H1 (cell line): ENCODE measurements around the gene CCDC180. TPM values are rescaled to one million over a fixed set of nuclear protein-coding genes. Genes with fewer than 3 reads are reported as not detected.

Source experiments
- CTCF ChIA-PET: fragments of 300-600 bp; sonication (Branson Sonifier 250); formaldehyde crosslinking; loops from one replicate; lab custom pipeline; 2021; ENCODE audit not compliant: partially characterized antibody; lab: Charles Lee
- POLR2A ChIA-PET: fragments of 300-600 bp; sonication (Branson Sonifier 250); formaldehyde crosslinking; loops from one replicate; lab custom pipeline; 2021; ENCODE audit warnings: inconsistent platforms; ENCODE audit not compliant: partially characterized antibody; lab: Charles Lee
- DNase-seq, 2 experiments: peaks; one replicate each; pipeline versions ENCODE4 v3.0.0 to v3.0.0-alpha.2; 2010 to 2022; ENCODE audit warnings: low spot score in 2 of 2, low read depth in 1 of 2, mixed read lengths in 1 of 2
- FAIRE-seq: peaks from 2 replicates; lab custom pipeline; 2011; peaks lifted over from hg19 to GRCh38; lab: Jason Lieb, UNC
- H2AFZ ChIP-seq: 2 replicates; pipeline ENCODE4 v1.8.1; 2012; ENCODE audit warnings: low read length, inconsistent platforms
- H2AK5ac ChIP-seq: 2 replicates; pipeline ENCODE4 v1.6.1; 2013; ENCODE audit warnings: low read depth, low read length
- H2BK120ac ChIP-seq: replicated peaks from 2 replicates; pipeline ENCODE3; 2013; ENCODE audit warnings: low read depth, low read length, inconsistent platforms
- H2BK12ac ChIP-seq: 2 replicates; pipeline ENCODE4 v1.6.1; 2013; ENCODE audit warnings: low read depth, low read length
- H2BK15ac ChIP-seq: 2 replicates; pipeline ENCODE4 v1.6.1; 2013; ENCODE audit warnings: low read length
- H2BK20ac ChIP-seq: 2 replicates; pipeline ENCODE4 v1.6.1; 2013; ENCODE audit warnings: low read length
- H2BK5ac ChIP-seq: 2 replicates; pipeline ENCODE4 v1.6.1; 2013; ENCODE audit warnings: low read depth, low read length
- H3K14ac ChIP-seq: 2 replicates; pipeline ENCODE4 v1.6.1; 2013; ENCODE audit warnings: inconsistent platforms; ENCODE audit not compliant: insufficient read length
- H3K18ac ChIP-seq: 2 replicates; pipeline ENCODE4 v1.6.1; 2013; ENCODE audit warnings: low read length; ENCODE audit errors: extremely low read depth
- H3K23ac ChIP-seq: 2 replicates; pipeline ENCODE4 v1.6.1; 2013; ENCODE audit warnings: inconsistent platforms; ENCODE audit not compliant: insufficient read length
- H3K23me2 ChIP-seq: 2 replicates; pipeline ENCODE4 v1.6.1; 2013; ENCODE audit warnings: low read depth, low read length
- H3K27ac ChIP-seq: 2 replicates; pipeline ENCODE4 v1.6.1; 2011; ENCODE audit warnings: low read depth, low read length, inconsistent platforms
- H3K27me3 ChIP-seq, 4 experiments: replicated peaks in 1 of 4; 1 replicate in 1 of 4; 2 replicates in 3 of 4; pipeline versions ENCODE4 v1.6.1 to v1.8.1; 2011 to 2013; ENCODE audit warnings: low read length in 3 of 4, mild to moderate bottlenecking in 3 of 4, inconsistent platforms in 2 of 4, mixed read lengths in 2 of 4, moderate library complexity in 1 of 4; ENCODE audit not compliant: control insufficient read depth in 3 of 4, insufficient read depth in 3 of 4; ENCODE audit errors: extremely low read depth in 1 of 4
- H3K36me3 ChIP-seq, 4 experiments: 2 replicates each; pipeline versions ENCODE4 v1.6.1 to v1.8.1; 2011 to 2013; ENCODE audit warnings: mild to moderate bottlenecking in 4 of 4, low read length in 3 of 4, moderate library complexity in 2 of 4, control low read depth in 1 of 4, inconsistent platforms in 1 of 4; ENCODE audit not compliant: insufficient read depth in 4 of 4, control insufficient read depth in 2 of 4
- H3K4ac ChIP-seq: replicated peaks from 2 replicates; pipeline ENCODE3; 2013; ENCODE audit warnings: low read length, low read depth, mixed read lengths, inconsistent platforms; ENCODE audit not compliant: insufficient read length
- H3K4me1 ChIP-seq, 4 experiments: replicated peaks in 1 of 4; 1 replicate in 1 of 4; 2 replicates in 3 of 4; pipeline versions ENCODE4 v1.6.1 to v1.8.1; 2011 to 2013; ENCODE audit warnings: low read length in 3 of 4, inconsistent platforms in 2 of 4, mixed read lengths in 1 of 4; ENCODE audit not compliant: insufficient read depth in 4 of 4, control insufficient read depth in 3 of 4
- H3K4me2 ChIP-seq, 2 experiments: 2 replicates each; pipeline versions ENCODE4 v1.6.1 to v1.8.1; 2011 to 2013; ENCODE audit warnings: low read depth in 2 of 2, low read length in 2 of 2, control low read depth in 1 of 2, inconsistent platforms in 1 of 2, mild to moderate bottlenecking in 1 of 2; ENCODE audit not compliant: insufficient read depth in 1 of 2
- H3K4me3 ChIP-seq, 4 experiments: fragments of 200-600, 300-600 bp in 1 of 4; sonication (generic), shearing (Covaris generic), sonication (Bioruptor Twin) in 1 of 4; 2 replicates each; pipeline versions ENCODE4 v1.5.1 to v1.8.1; 2011 to 2016; ENCODE audit warnings: low read length in 4 of 4, low read depth in 3 of 4, control low read depth in 2 of 4, inconsistent platforms in 2 of 4, mild to moderate bottlenecking in 2 of 4, mixed read lengths in 1 of 4, moderate library complexity in 1 of 4; ENCODE audit not compliant: insufficient read depth in 2 of 4; ENCODE audit errors: extremely low read depth in 1 of 4
- H3K56ac ChIP-seq: replicated peaks from 2 replicates; pipeline ENCODE3; 2013; ENCODE audit warnings: low read depth, mild to moderate bottlenecking, mixed read lengths, low read length, inconsistent platforms; ENCODE audit not compliant: insufficient read length
- H3K79me1 ChIP-seq: 2 replicates; pipeline ENCODE4 v1.6.1; 2013; ENCODE audit warnings: low read depth, low read length, control low read depth
- H3K79me2 ChIP-seq, 2 experiments: 2 replicates each; pipeline versions ENCODE4 v1.6.1 to v1.8.1; 2012 to 2013; ENCODE audit warnings: low read length in 2 of 2, mild to moderate bottlenecking in 2 of 2, inconsistent platforms in 1 of 2; ENCODE audit not compliant: insufficient read depth in 2 of 2, control insufficient read depth in 1 of 2
- H3K9ac ChIP-seq, 4 experiments: replicated peaks in 1 of 4; 1 replicate in 1 of 4; 2 replicates in 3 of 4; pipeline versions ENCODE4 v1.6.1 to v1.8.1; 2011 to 2013; ENCODE audit warnings: low read depth in 3 of 4, low read length in 3 of 4, control low read depth in 2 of 4, mild to moderate bottlenecking in 2 of 4, moderate library complexity in 2 of 4, inconsistent platforms in 1 of 4; ENCODE audit errors: extremely low read depth in 1 of 4
- H3K9me3 ChIP-seq, 2 experiments: 2 replicates each; pipeline versions ENCODE4 v1.6.1 to v1.8.1; 2012 to 2013; ENCODE audit warnings: mild to moderate bottlenecking in 2 of 2, moderate library complexity in 2 of 2, control low read depth in 1 of 2, inconsistent platforms in 1 of 2, low read depth in 1 of 2, low read length in 1 of 2, mixed read lengths in 1 of 2; ENCODE audit not compliant: insufficient read depth in 2 of 2
- H4K20me1 ChIP-seq, 2 experiments: replicated peaks in 1 of 2; 2 replicates each; pipeline versions ENCODE3 to v1.8.1; 2011 to 2013; ENCODE audit warnings: inconsistent platforms in 2 of 2, low read length in 2 of 2, mild to moderate bottlenecking in 1 of 2; ENCODE audit not compliant: insufficient read depth in 2 of 2, control insufficient read depth in 1 of 2
- H4K5ac ChIP-seq: 2 replicates; pipeline ENCODE4 v1.6.1; 2013; ENCODE audit warnings: low read length, low read depth, mixed read lengths, inconsistent platforms; ENCODE audit not compliant: insufficient read length
- H4K8ac ChIP-seq: 2 replicates; pipeline ENCODE4 v1.8.0; 2013; ENCODE audit warnings: mild to moderate bottlenecking, moderate library complexity, low read length, inconsistent platforms; ENCODE audit not compliant: insufficient read depth; ENCODE audit errors: extremely low read depth
- H4K91ac ChIP-seq: replicated peaks from 2 replicates; pipeline ENCODE3; 2013; ENCODE audit warnings: low read length, mixed read lengths, inconsistent platforms; ENCODE audit not compliant: insufficient read length
- KDM4A ChIP-seq: IDR thresholded peaks from one replicate; pipeline ENCODE4 v1.7.1; 2012; ENCODE audit warnings: low read depth, mild to moderate bottlenecking, moderate library complexity, low read length, inconsistent platforms; ENCODE audit not compliant: severe bottlenecking
- KDM5A ChIP-seq: fragments of 200-600 bp; IDR thresholded peaks from 2 replicates; pipeline ENCODE4 v1.7.1; 2012; ENCODE audit warnings: mild to moderate bottlenecking, low read length, inconsistent platforms, mixed read lengths
- NANOG ChIP-seq: IDR thresholded peaks from 2 replicates; pipeline ENCODE4 v1.6.1; 2011; ENCODE audit warnings: low read length, low read depth, mild to moderate bottlenecking, inconsistent platforms; ENCODE audit not compliant: insufficient read depth, poor library complexity, severe bottlenecking
- NRF1 ChIP-seq: IDR thresholded peaks from 2 replicates; pipeline ENCODE4 v1.6.1; 2011; ENCODE audit warnings: mild to moderate bottlenecking, low read depth, low read length, improper control_type of control experiment
- RAD21 ChIP-seq, 2 experiments: IDR thresholded peaks in 1 of 2; conservative IDR thresholded peaks in 1 of 2; 2 replicates each; pipeline ENCODE4 v1.6.1; 2011; ENCODE audit warnings: low read depth in 2 of 2, low read length in 2 of 2, improper control_type of control experiment in 1 of 2, inconsistent platforms in 1 of 2, mild to moderate bottlenecking in 1 of 2, moderate library complexity in 1 of 2
- RBBP5 ChIP-seq: IDR thresholded peaks from 2 replicates; pipeline ENCODE4 v1.7.1; 2012; ENCODE audit warnings: low read depth, mild to moderate bottlenecking, inconsistent platforms, low read length, moderate library complexity, borderline replicate concordance
- SIN3A ChIP-seq, 2 experiments: IDR thresholded peaks in 1 of 2; conservative IDR thresholded peaks in 1 of 2; 2 replicates each; pipeline ENCODE4 v1.6.1; 2011 to 2012; ENCODE audit warnings: low read length in 2 of 2, improper control_type of control experiment in 1 of 2, low read depth in 1 of 2, mild to moderate bottlenecking in 1 of 2
- SP4 ChIP-seq: IDR thresholded peaks from 2 replicates; pipeline ENCODE4 v1.6.1; 2012; ENCODE audit warnings: low read length, inconsistent platforms
- SRF ChIP-seq: IDR thresholded peaks from 2 replicates; pipeline ENCODE4 v1.6.1; 2011; ENCODE audit warnings: mild to moderate bottlenecking, low read depth, low read length, moderate library complexity
- TCF12 ChIP-seq: IDR thresholded peaks from 2 replicates; pipeline ENCODE4 v1.6.1; 2011; ENCODE audit warnings: low read depth, mild to moderate bottlenecking, low read length
- ZNF274 ChIP-seq: IDR thresholded peaks from 2 replicates; pipeline ENCODE4 v1.7.0; 2012; ENCODE audit warnings: low read length, borderline replicate concordance; ENCODE audit errors: extremely low read depth
- WGBS, 2 experiments: shearing (Covaris generic) in 1 of 2; methylation state at CpG; one replicate each; pipeline versions ENCODE4 v1.1.6 to v1.1.7; 2013 to 2015; ENCODE audit warnings: low lambda C conversion rate in 2 of 2, mixed read lengths in 2 of 2, inconsistent platforms in 1 of 2, low coverage in 1 of 2, missing lambda C conversion rate in 1 of 2; ENCODE audit not compliant: insufficient replicate concordance in 2 of 2, insufficient coverage in 1 of 2, insufficient read length in 1 of 2; ENCODE audit errors: extremely low coverage in 1 of 2, missing lambda C conversion rate in 1 of 2; 5-methylcytosine and 5-hydroxymethylcytosine counted together
- polyA plus RNA-seq, 7 experiments: library from polyadenylated mRNA; depleted of rRNA in 3 of 7; stranded (reverse) in 5 of 7; unstranded in 2 of 7; fragments of >200 nt in 5 of 7; fragments of 200-250 nt in 2 of 7; gene quantifications; 1 replicate in 5 of 7; 2 replicates in 1 of 7; 4 replicates in 1 of 7; pipeline versions ENCODE4 v1.2.1 to v1.2.3, GENCODE V29; 2011 to 2013; ENCODE audit warnings: missing spikeins in 2 of 7, mixed read lengths in 2 of 7
- total RNA-seq: library from RNA; stranded (reverse); fragmentation: NEBNext Ultra II Directional; extraction: Animal tissue kit (Norgen Biotek cat#: 25700); gene quantifications from 2 replicates; pipeline ENCODE4 v1.2.1, GENCODE V29; 2021
- TF ChIP-seq, protein P1 (sequence below): IDR thresholded peaks from 2 replicates; pipeline ENCODE4 v1.6.1; 2011; ENCODE audit warnings: low read depth, mild to moderate bottlenecking, low read length; ENCODE audit not compliant: insufficient read depth

The CCDC180 gene
- total and polyA plus RNA-seq, 2 of the 8 experiments (the other 6 are each of a cell fraction or from before 2014, with no cell fraction given) = 2.6 to 8.2 TPM

- Histone ChIP-seq H3K4ac (no peak overlapping the region), H3K36me3 (peaks cover 0 to 3% (median 1%) of the 10 kb centered on the region in 4 experiments; a peak in 5 of 8 replicates), H2AK5ac (no peak overlapping the region), H3K56ac (no peak overlapping the region), H3K27ac (no peak overlapping the region), H2AFZ (no peak overlapping the region), H2BK120ac (no peak overlapping the region), H3K27me3 (no peaks in the 10 kb centered on the region), H3K4me2 (no peak overlapping the region), H3K18ac (no peak overlapping the region), H2BK12ac (no peak overlapping the region), H3K23ac (no peak overlapping the region), H3K14ac (no peak overlapping the region), H4K5ac (no peak overlapping the region), H3K79me1 (no peaks in the 10 kb centered on the region), H2BK15ac (no peak overlapping the region), H4K91ac (no peak overlapping the region), H3K9me3 (no peaks in the 10 kb centered on the region), H2BK20ac (no peak overlapping the region), H3K4me1 (no peaks in the 10 kb centered on the region; a peak in 1 of 7 replicates), H3K9ac (no peak overlapping the region), H3K4me3 (no peak overlapping the region), H2BK5ac (no peak overlapping the region), H3K79me2 (no peaks in the 10 kb centered on the region), H4K20me1 (no peaks in the 10 kb centered on the region), H3K23me2 (no peaks in the 10 kb centered on the region), H4K8ac (no peak overlapping the region)
- CTCF ChIA-PET = interaction anchor here (2.2 kb wide), 1 partner anchor 67 kb away, joined by 8 read pairs; no protein-coding TSS in a partner anchor
- POLR2A ChIA-PET = interaction anchor here (0.6 to 2.8 kb wide), 3 partner anchors 9 to 72 kb away, joined by 3 to 9 read pairs (median 9); partner anchors contain the start of gene CCDC180
- TF ChIP-seq NANOG (no peak), RBBP5 (no peak), TCF12 (no peak), KDM5A (no peak), KDM4A (no peak), SRF (no peak), SIN3A (conservative IDR thresholded peaks at IDR 0.05 in 1 of 2, IDR thresholded peaks at IDR 0.05 in 1 of 2; ENCODE audit: low read depth in 1 of 2, low read length in 2 of 2) (no peak), SP4 (no peak), NRF1 (no peak), ZNF274 (no peak), RAD21 (IDR thresholded peaks at IDR 0.05 in 1 of 2, conservative IDR thresholded peaks at IDR 0.05 in 1 of 2; ENCODE audit: low read depth in 2 of 2, low read length in 2 of 2) (no peak)
- TF ChIP-seq, protein P1, sequence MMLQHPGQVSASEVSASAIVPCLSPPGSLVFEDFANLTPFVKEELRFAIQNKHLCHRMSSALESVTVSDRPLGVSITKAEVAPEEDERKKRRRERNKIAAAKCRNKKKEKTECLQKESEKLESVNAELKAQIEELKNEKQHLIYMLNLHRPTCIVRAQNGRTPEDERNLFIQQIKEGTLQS = no peak
- WGBS, 2 experiments = 89% methylated on average over 5 of the region's 5 CpGs; no CpG with 5 or more reads in 1 of the 2 experiments
- FAIRE-seq (no peak), DNase-seq (no peak)
Observed at GRCh38 chr9:97320080-97320642, 12.7 kb downstream of the CCDC180 start.
